ENCODE results near the gene OVAAL.

The OVAAL gene

GRCh38 chr1:180581635-180582039 is 22.9 kb downstream of the OVAAL start:
- no peaks in the 10 kb centered on the region for H3K4me1 ChIP-seq (ENCODE audit: control insufficient read depth, insufficient read depth, low read length, poor library complexity, severe bottlenecking)
- no peaks in the 10 kb centered on the region for H3K27me3 ChIP-seq (replicated peaks; ENCODE audit: control insufficient read depth, insufficient read depth, low read length, poor library complexity, severe bottlenecking)
- no peaks in the 10 kb centered on the region for H3K36me3 ChIP-seq (ENCODE audit: control insufficient read depth, insufficient read depth, low read length)
- no peak overlapping the region for H3K27ac ChIP-seq (ENCODE audit: insufficient read depth, low read length, poor library complexity, severe bottlenecking)
- no peak for DNase-seq
- H3K4me3 ChIP-seq (ENCODE audit: insufficient read depth, low read depth, low read length, poor library complexity, severe bottlenecking) = no peak overlapping the region
- no peaks in the 10 kb centered on the region for H3K9me3 ChIP-seq (ENCODE audit: control insufficient read depth, low read length)

GRCh38 chr1:180584869-180585268 is 26.1 kb downstream of the OVAAL start:
- Histone ChIP-seq H3K9me3 (ENCODE audit: control insufficient read depth, low read length) (no peaks in the 10 kb centered on the region), H3K27ac (ENCODE audit: insufficient read depth, low read length, poor library complexity, severe bottlenecking) (no peak overlapping the region), H3K36me3 (ENCODE audit: control insufficient read depth, insufficient read depth, low read length) (no peaks in the 10 kb centered on the region), H3K4me3 (ENCODE audit: insufficient read depth, low read depth, low read length, poor library complexity, severe bottlenecking) (no peak overlapping the region), H3K27me3 (replicated peaks; ENCODE audit: control insufficient read depth, insufficient read depth, low read length, poor library complexity, severe bottlenecking) (no peaks in the 10 kb centered on the region), H3K4me1 (ENCODE audit: control insufficient read depth, insufficient read depth, low read length, poor library complexity, severe bottlenecking) (no peaks in the 10 kb centered on the region)
- no peak for DNase-seq

- H3K4me1 ChIP-seq (ENCODE audit: control insufficient read depth, insufficient read depth, low read length, poor library complexity, severe bottlenecking) = no peaks in the 10 kb centered on the region
- no peaks in the 10 kb centered on the region for H3K27me3 ChIP-seq (replicated peaks; ENCODE audit: control insufficient read depth, insufficient read depth, low read length, poor library complexity, severe bottlenecking)
- no peak for DNase-seq
- H3K27ac ChIP-seq (ENCODE audit: insufficient read depth, low read length, poor library complexity, severe bottlenecking) = no peak overlapping the region
- H3K9me3 ChIP-seq (ENCODE audit: control insufficient read depth, low read length) = no peaks in the 10 kb centered on the region
- H3K4me3 ChIP-seq (ENCODE audit: insufficient read depth, low read depth, low read length, poor library complexity, severe bottlenecking) = no peak overlapping the region
- H3K36me3 ChIP-seq (ENCODE audit: control insufficient read depth, insufficient read depth, low read length) = no peaks in the 10 kb centered on the region
Observed at GRCh38 chr1:180585994-180586359, 27.2 kb downstream of the OVAAL start.

GRCh38 chr1:180586671-180587155 is 27.9 kb downstream of the OVAAL start:
- Histone ChIP-seq H3K4me3 (ENCODE audit: insufficient read depth, low read depth, low read length, poor library complexity, severe bottlenecking) (no peak overlapping the region), H3K27me3 (replicated peaks; ENCODE audit: control insufficient read depth, insufficient read depth, low read length, poor library complexity, severe bottlenecking) (no peaks in the 10 kb centered on the region), H3K9me3 (ENCODE audit: control insufficient read depth, low read length) (no peaks in the 10 kb centered on the region), H3K27ac (ENCODE audit: insufficient read depth, low read length, poor library complexity, severe bottlenecking) (no peak overlapping the region), H3K36me3 (ENCODE audit: control insufficient read depth, insufficient read depth, low read length) (no peaks in the 10 kb centered on the region), H3K4me1 (ENCODE audit: control insufficient read depth, insufficient read depth, low read length, poor library complexity, severe bottlenecking) (no peaks in the 10 kb centered on the region)
- DNase-seq = no peak

GRCh38 chr1:180588121-180588520 is 29.4 kb downstream of the OVAAL start:
- Histone ChIP-seq H3K4me1 (ENCODE audit: control insufficient read depth, insufficient read depth, low read length, poor library complexity, severe bottlenecking) (no peaks in the 10 kb centered on the region), H3K9me3 (ENCODE audit: control insufficient read depth, low read length) (no peaks in the 10 kb centered on the region), H3K4me3 (ENCODE audit: insufficient read depth, low read depth, low read length, poor library complexity, severe bottlenecking) (no peak overlapping the region), H3K36me3 (ENCODE audit: control insufficient read depth, insufficient read depth, low read length) (no peaks in the 10 kb centered on the region), H3K27ac (ENCODE audit: insufficient read depth, low read length, poor library complexity, severe bottlenecking) (no peak overlapping the region), H3K27me3 (replicated peaks; ENCODE audit: control insufficient read depth, insufficient read depth, low read length, poor library complexity, severe bottlenecking) (no peaks in the 10 kb centered on the region)
- DNase-seq = no peak

GRCh38 chr1:180590889-180591288 is 32.1 kb downstream of the OVAAL start:
- Histone ChIP-seq H3K36me3 (ENCODE audit: control insufficient read depth, insufficient read depth, low read length) (no peaks in the 10 kb centered on the region), H3K9me3 (ENCODE audit: control insufficient read depth, low read length) (no peaks in the 10 kb centered on the region), H3K27me3 (replicated peaks; ENCODE audit: control insufficient read depth, insufficient read depth, low read length, poor library complexity, severe bottlenecking) (no peaks in the 10 kb centered on the region), H3K27ac (ENCODE audit: insufficient read depth, low read length, poor library complexity, severe bottlenecking) (no peak overlapping the region), H3K4me3 (ENCODE audit: insufficient read depth, low read depth, low read length, poor library complexity, severe bottlenecking) (no peak overlapping the region), H3K4me1 (ENCODE audit: control insufficient read depth, insufficient read depth, low read length, poor library complexity, severe bottlenecking) (no peaks in the 10 kb centered on the region)
- DNase-seq = no peak

- H3K9me3 ChIP-seq (ENCODE audit: control insufficient read depth, low read length) = no peaks in the 10 kb centered on the region
- H3K27me3 ChIP-seq (replicated peaks; ENCODE audit: control insufficient read depth, insufficient read depth, low read length, poor library complexity, severe bottlenecking) = no peaks in the 10 kb centered on the region
- H3K4me1 ChIP-seq (ENCODE audit: control insufficient read depth, insufficient read depth, low read length, poor library complexity, severe bottlenecking) = no peaks in the 10 kb centered on the region
- H3K36me3 ChIP-seq (ENCODE audit: control insufficient read depth, insufficient read depth, low read length) = no peaks in the 10 kb centered on the region
- DNase-seq = no peak
- no peak overlapping the region for H3K27ac ChIP-seq (ENCODE audit: insufficient read depth, low read length, poor library complexity, severe bottlenecking)
- no peak overlapping the region for H3K4me3 ChIP-seq (ENCODE audit: insufficient read depth, low read depth, low read length, poor library complexity, severe bottlenecking)
Observed at GRCh38 chr1:180593382-180593781, 34.6 kb downstream of the OVAAL start.

- H3K27me3 ChIP-seq (replicated peaks; ENCODE audit: control insufficient read depth, insufficient read depth, low read length, poor library complexity, severe bottlenecking) = no peaks in the 10 kb centered on the region
- no peak overlapping the region for H3K27ac ChIP-seq (ENCODE audit: insufficient read depth, low read length, poor library complexity, severe bottlenecking)
- no peaks in the 10 kb centered on the region for H3K4me1 ChIP-seq (ENCODE audit: control insufficient read depth, insufficient read depth, low read length, poor library complexity, severe bottlenecking)
- no peaks in the 10 kb centered on the region for H3K36me3 ChIP-seq (ENCODE audit: control insufficient read depth, insufficient read depth, low read length)
- no peak overlapping the region for H3K4me3 ChIP-seq (ENCODE audit: insufficient read depth, low read depth, low read length, poor library complexity, severe bottlenecking)
- no peak for DNase-seq
- no peaks in the 10 kb centered on the region for H3K9me3 ChIP-seq (ENCODE audit: control insufficient read depth, low read length)
Observed at GRCh38 chr1:180594723-180595122, 36.0 kb downstream of the OVAAL start.

GRCh38 chr1:180595966-180596365 is 37.2 kb downstream of the OVAAL start:
- H3K4me1 ChIP-seq (ENCODE audit: control insufficient read depth, insufficient read depth, low read length, poor library complexity, severe bottlenecking) = no peaks in the 10 kb centered on the region
- H3K4me3 ChIP-seq (ENCODE audit: insufficient read depth, low read depth, low read length, poor library complexity, severe bottlenecking) = no peak overlapping the region
- DNase-seq = no peak
- H3K36me3 ChIP-seq (ENCODE audit: control insufficient read depth, insufficient read depth, low read length) = no peaks in the 10 kb centered on the region
- H3K27me3 ChIP-seq (replicated peaks; ENCODE audit: control insufficient read depth, insufficient read depth, low read length, poor library complexity, severe bottlenecking) = no peaks in the 10 kb centered on the region
- no peak overlapping the region for H3K27ac ChIP-seq (ENCODE audit: insufficient read depth, low read length, poor library complexity, severe bottlenecking)
- H3K9me3 ChIP-seq (ENCODE audit: control insufficient read depth, low read length) = no peaks in the 10 kb centered on the region

GRCh38 chr1:180597520-180597919 is 38.8 kb downstream of the OVAAL start:
- no peaks in the 10 kb centered on the region for H3K9me3 ChIP-seq (ENCODE audit: control insufficient read depth, low read length)
- H3K36me3 ChIP-seq (ENCODE audit: control insufficient read depth, insufficient read depth, low read length) = no peaks in the 10 kb centered on the region
- no peak overlapping the region for H3K27ac ChIP-seq (ENCODE audit: insufficient read depth, low read length, poor library complexity, severe bottlenecking)
- H3K4me3 ChIP-seq (ENCODE audit: insufficient read depth, low read depth, low read length, poor library complexity, severe bottlenecking) = no peak overlapping the region
- no peaks in the 10 kb centered on the region for H3K27me3 ChIP-seq (replicated peaks; ENCODE audit: control insufficient read depth, insufficient read depth, low read length, poor library complexity, severe bottlenecking)
- no peaks in the 10 kb centered on the region for H3K4me1 ChIP-seq (ENCODE audit: control insufficient read depth, insufficient read depth, low read length, poor library complexity, severe bottlenecking)
- DNase-seq = no peak

Data from effector memory CD4-positive, alpha-beta T cell (primary cell).